K562 (cell line): ENCODE data around the gene CFAP53. TPM values are rescaled to one million over a fixed set of nuclear protein-coding genes. Genes with fewer than 3 reads are reported as not detected.
A peak's percentile ranks its signal among the peaks of the same experiment; 100 is the strongest.

Source experiments
- CC2D1A ChIP-seq: fragments of 450-650 bp; IDR thresholded peaks from 2 replicates; pipeline ENCODE4 v1.6.1; 2017; ENCODE audit warnings: mild to moderate bottlenecking
- DMBX1 ChIP-seq: fragments of 250-450 bp; sonication (Bioruptor Pico); IDR thresholded peaks from 2 replicates; pipeline ENCODE4 v1.8.0; 2022; ENCODE audit warnings: inconsistent platforms, mild to moderate bottlenecking, moderate library complexity, borderline replicate concordance
- DPF2 ChIP-seq: fragments of 450-650 bp; IDR thresholded peaks from 2 replicates; pipeline ENCODE4 v1.6.1; 2016
- E2F3 ChIP-seq: fragments of 250-450 bp; sonication (Bioruptor Pico); IDR thresholded peaks from 2 replicates; pipeline ENCODE4 v1.4.0; 2020; ENCODE audit warnings: mild to moderate bottlenecking
- EP300 ChIP-seq: IDR thresholded peaks from 2 replicates; pipeline ENCODE4 v1.6.1; 2012; ENCODE audit warnings: low read length, improper control_type of control experiment
- EWSR1 ChIP-seq: fragments of 450-650 bp; IDR thresholded peaks from 2 replicates; pipeline ENCODE4 v1.6.1; 2018; ENCODE audit warnings: borderline replicate concordance, mild to moderate bottlenecking, low read depth, moderate library complexity; ENCODE audit not compliant: partially characterized antibody
- HDAC6 ChIP-seq: IDR thresholded peaks from 2 replicates; pipeline ENCODE4 v1.6.1; 2012; ENCODE audit warnings: low read depth, mild to moderate bottlenecking, control low read depth, inconsistent platforms, low read length, moderate library complexity
- JUNB ChIP-seq: fragments of 450-650 bp; formaldehyde crosslinking; conservative IDR thresholded peaks from 2 replicates; pipeline ENCODE4 v1.4.0; 2020; ENCODE audit warnings: mild to moderate bottlenecking
- KLF16 ChIP-seq: IDR thresholded peaks from 2 replicates; pipeline ENCODE4 v1.6.1; 2016; ENCODE audit warnings: antibody characterized with exemption
- NCOA2 ChIP-seq, 2 experiments: fragments of 450-650 bp; IDR thresholded peaks; 2 replicates each; pipeline ENCODE4 v1.6.1; 2018; ENCODE audit warnings: mild to moderate bottlenecking in 2 of 2, moderate library complexity in 1 of 2; ENCODE audit not compliant: partially characterized antibody in 2 of 2
- NFE2 ChIP-seq: IDR thresholded peaks from 2 replicates; pipeline ENCODE4 v1.6.1; 2014; ENCODE audit warnings: antibody characterized with exemption, low read depth
- PHB2 ChIP-seq: fragments of 450-650 bp; IDR thresholded peaks from 2 replicates; pipeline ENCODE4 v1.6.1; 2017; ENCODE audit warnings: low read depth
- POLR2G ChIP-seq: fragments of 200-400 bp; formaldehyde crosslinking; IDR thresholded peaks from 2 replicates; pipeline ENCODE4 v1.6.1; 2017; ENCODE audit warnings: low read depth, mild to moderate bottlenecking, antibody characterized with exemption, low read length, moderate library complexity
- PRMT5 ChIP-seq: sonication (generic); formaldehyde crosslinking; IDR thresholded peaks from 2 replicates; pipeline ENCODE4 v1.5.0; 2020; ENCODE audit warnings: missing genetic modification reagents
- RBM25 ChIP-seq: fragments of 200-400 bp; formaldehyde crosslinking; IDR thresholded peaks from 2 replicates; pipeline ENCODE4 v1.6.1; 2018; ENCODE audit warnings: low read length, low read depth, moderate library complexity; ENCODE audit not compliant: severe bottlenecking
- SAFB ChIP-seq: fragments of 200-400 bp; formaldehyde crosslinking; IDR thresholded peaks from 2 replicates; pipeline ENCODE4 v1.6.1; 2017; ENCODE audit warnings: low read depth, low read length, borderline replicate concordance
- SMAD2 ChIP-seq: fragments of 150-350 bp; IDR thresholded peaks from 2 replicates; pipeline ENCODE4 v1.6.1; 2014; ENCODE audit warnings: low read depth, mild to moderate bottlenecking, low read length
- SMAD4 ChIP-seq: fragments of 250-450 bp; sonication (Bioruptor Pico); conservative IDR thresholded peaks from 2 replicates; pipeline ENCODE4 v1.8.0; 2021; ENCODE audit warnings: inconsistent platforms, mild to moderate bottlenecking, moderate library complexity
- ZNF121 ChIP-seq: sonication (generic); formaldehyde crosslinking; conservative IDR thresholded peaks from 2 replicates; pipeline ENCODE4 v1.8.0; 2022; ENCODE audit warnings: missing genetic modification reagents
- ZNF175 ChIP-seq: fragments of 200-800 bp; sonication (Bioruptor generic); IDR thresholded peaks from 2 replicates; pipeline ENCODE4 v1.6.1; 2016; ENCODE audit warnings: low read depth, mild to moderate bottlenecking, missing genetic modification characterization, missing compliant biosample characterization
- ZNF23 ChIP-seq: fragments of 250-450 bp; sonication (Bioruptor Pico); IDR thresholded peaks from 2 replicates; pipeline ENCODE4 v1.4.0; 2020; ENCODE audit warnings: mild to moderate bottlenecking
- ZNF445 ChIP-seq: fragments of 250-450 bp; sonication (Bioruptor Pico); IDR thresholded peaks from 2 replicates; pipeline ENCODE4 v1.4.0; 2020; ENCODE audit warnings: low read depth, mild to moderate bottlenecking, moderate library complexity
- ZNF780A ChIP-seq: fragments of 250-450 bp; sonication (Bioruptor Pico); IDR thresholded peaks from 2 replicates; pipeline ENCODE4 v1.5.0; 2021; ENCODE audit warnings: mild to moderate bottlenecking
- polyA plus RNA-seq, 8 experiments: library from polyadenylated mRNA; depleted of rRNA in 4 of 8; stranded (reverse) in 5 of 8; unstranded in 3 of 8; fragments of >200 nt; fragmentation: Nextera tagmentation in 2 of 8; fragmentation: Illumina TruSeq in 1 of 8; extraction: Ambion mirVana in 2 of 8; extraction: Trizol in 1 of 8; gene quantifications; 2 replicates each; pipeline versions ENCODE4 v1.2.1 to v1.2.3, GENCODE V29; 2011 to 2014; ENCODE audit warnings: inconsistent platforms in 1 of 8, missing spikeins in 1 of 8
- total RNA-seq, 7 experiments: library from RNA; depleted of rRNA in 6 of 7; stranded (reverse); fragments of >200 nt in 6 of 7; fragmentation: Illumina TruSeq in 2 of 7; extraction: Trizol in 2 of 7; gene quantifications; 2 replicates each; pipeline versions ENCODE4 v1.2.1 to v1.2.3, GENCODE V29; 2011 to 2021; ENCODE audit warnings: low replicate concordance in 1 of 7
- TF ChIP-seq, protein P1 (sequence below): sonication (generic); IDR thresholded peaks from 2 replicates; pipeline ENCODE4 v1.6.1; 2016
- TF ChIP-seq, protein P2 (sequence below): sonication (generic); formaldehyde crosslinking; IDR thresholded peaks from 2 replicates; pipeline ENCODE4 v1.8.1; 2023; ENCODE audit warnings: mild to moderate bottlenecking, missing genetic modification reagents

The CFAP53 gene
- total and polyA plus RNA-seq, 9 of the 15 experiments (the other 6 are each of a cell fraction or from before 2014, with no cell fraction given) = 0.21 to 1.9 (median 1.2) TPM

DNA sequence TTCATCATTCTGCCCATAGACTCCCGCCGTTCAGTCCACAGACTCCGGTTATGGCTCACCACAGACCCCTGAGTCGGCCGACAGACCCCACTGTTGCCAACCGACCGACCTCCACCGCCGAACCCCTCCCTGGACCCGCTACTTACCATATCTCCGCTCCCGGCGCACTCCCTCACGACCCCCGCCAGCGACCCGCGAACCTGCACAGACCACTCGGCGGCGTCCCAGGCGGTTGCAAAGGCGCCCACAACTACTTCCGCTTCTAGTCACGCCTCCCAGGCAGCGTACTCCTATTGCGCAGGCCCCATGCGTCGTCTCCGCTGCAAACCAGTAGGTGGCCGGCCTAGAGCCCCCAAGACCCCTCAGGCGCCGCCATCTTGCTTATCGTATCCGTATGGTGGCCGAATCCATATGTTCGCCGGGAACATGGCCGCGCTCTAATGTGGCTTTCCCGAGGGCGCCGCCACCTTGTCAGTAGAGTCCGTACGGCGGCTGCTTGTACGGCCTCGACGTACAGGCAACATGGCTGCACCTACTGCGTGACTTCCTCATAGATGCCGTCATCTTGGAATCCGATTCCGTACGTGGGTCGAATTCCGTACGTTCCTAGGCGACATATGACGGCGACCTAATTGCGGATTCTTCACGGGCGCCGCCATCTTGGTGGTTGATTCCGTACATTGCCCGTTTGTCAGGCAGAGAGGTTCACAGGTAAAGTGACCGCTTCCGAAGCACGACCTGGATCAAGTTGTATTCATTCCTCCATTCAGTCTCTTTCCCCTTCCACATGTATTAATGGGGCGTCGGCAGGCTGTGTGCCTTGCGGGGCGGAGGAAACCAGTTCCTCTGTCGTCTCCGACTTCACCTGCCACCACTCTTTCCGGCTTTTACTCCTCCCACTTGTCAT is 21.4 kb upstream of the CFAP53 start, which contains the start of gene CXXC1 (continued):
- TF ChIP-seq DPF2 (no peak), E2F3 (no peak), ZNF445 (CRISPR knock-in tag) (no peak), SMAD2 (no peak), SAFB (no peak), EP300 (0 out of 2 replicates have a peak, but pooled peaks have one; percentile 4), CC2D1A (no peak), EWSR1 (no peak), ZNF780A (no peak), POLR2G (peak; percentile 82), SMAD4 (peak; percentile 74), ZNF23 (CRISPR knock-in tag) (no peak), ZNF121 (CRISPR knock-in tag) (no peak), HDAC6 (no peak), PRMT5 (CRISPR knock-in tag) (no peak), PHB2 (no peak), RBM25 (no peak), NFE2 (no peak), JUNB (CRISPR knock-in tag) (no peak), DMBX1 (peak; percentile 93), KLF16 (0 out of 2 replicates have a peak, but pooled peaks have one; percentile 26), NCOA2 (IDR thresholded peaks at IDR 0.05; ENCODE audit: partially characterized antibody in 2 of 2) (no peak), ZNF175 (CRISPR knock-in tag) (peak; percentile 97)
- TF ChIP-seq, protein P1, sequence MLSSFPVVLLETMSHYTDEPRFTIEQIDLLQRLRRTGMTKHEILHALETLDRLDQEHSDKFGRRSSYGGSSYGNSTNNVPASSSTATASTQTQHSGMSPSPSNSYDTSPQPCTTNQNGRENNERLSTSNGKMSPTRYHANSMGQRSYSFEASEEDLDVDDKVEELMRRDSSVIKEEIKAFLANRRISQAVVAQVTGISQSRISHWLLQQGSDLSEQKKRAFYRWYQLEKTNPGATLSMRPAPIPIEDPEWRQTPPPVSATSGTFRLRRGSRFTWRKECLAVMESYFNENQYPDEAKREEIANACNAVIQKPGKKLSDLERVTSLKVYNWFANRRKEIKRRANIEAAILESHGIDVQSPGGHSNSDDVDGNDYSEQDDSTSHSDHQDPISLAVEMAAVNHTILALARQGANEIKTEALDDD = no peak
- TF ChIP-seq, protein P2, sequence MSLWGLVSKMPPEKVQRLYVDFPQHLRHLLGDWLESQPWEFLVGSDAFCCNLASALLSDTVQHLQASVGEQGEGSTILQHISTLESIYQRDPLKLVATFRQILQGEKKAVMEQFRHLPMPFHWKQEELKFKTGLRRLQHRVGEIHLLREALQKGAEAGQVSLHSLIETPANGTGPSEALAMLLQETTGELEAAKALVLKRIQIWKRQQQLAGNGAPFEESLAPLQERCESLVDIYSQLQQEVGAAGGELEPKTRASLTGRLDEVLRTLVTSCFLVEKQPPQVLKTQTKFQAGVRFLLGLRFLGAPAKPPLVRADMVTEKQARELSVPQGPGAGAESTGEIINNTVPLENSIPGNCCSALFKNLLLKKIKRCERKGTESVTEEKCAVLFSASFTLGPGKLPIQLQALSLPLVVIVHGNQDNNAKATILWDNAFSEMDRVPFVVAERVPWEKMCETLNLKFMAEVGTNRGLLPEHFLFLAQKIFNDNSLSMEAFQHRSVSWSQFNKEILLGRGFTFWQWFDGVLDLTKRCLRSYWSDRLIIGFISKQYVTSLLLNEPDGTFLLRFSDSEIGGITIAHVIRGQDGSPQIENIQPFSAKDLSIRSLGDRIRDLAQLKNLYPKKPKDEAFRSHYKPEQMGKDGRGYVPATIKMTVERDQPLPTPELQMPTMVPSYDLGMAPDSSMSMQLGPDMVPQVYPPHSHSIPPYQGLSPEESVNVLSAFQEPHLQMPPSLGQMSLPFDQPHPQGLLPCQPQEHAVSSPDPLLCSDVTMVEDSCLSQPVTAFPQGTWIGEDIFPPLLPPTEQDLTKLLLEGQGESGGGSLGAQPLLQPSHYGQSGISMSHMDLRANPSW (CRISPR knock-in tag) = no peak
